ENCODE results near the gene MBD2.

MBD2 gene

DNA sequence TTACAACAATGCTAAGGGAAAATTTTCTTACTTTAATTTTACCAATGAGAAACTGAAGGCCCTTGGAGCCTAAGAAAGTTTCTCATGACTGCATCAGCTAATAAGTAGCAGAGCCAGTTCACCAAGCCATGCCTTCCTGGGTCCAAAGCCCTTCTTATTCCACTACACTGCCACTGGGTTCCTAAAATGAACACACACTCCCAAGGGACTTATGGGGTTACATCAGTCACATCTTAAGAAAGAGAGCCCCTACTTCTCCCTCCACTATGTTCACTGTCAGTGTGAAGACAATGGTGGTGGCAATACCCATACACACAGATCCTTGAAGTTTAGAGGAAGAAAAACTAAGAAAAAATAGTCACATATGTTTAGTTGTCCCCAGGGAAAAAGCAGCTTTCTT, 20.6 kb downstream of the MBD2 start:
- no peak overlapping the region for H3K4me3 ChIP-seq (ENCODE audit: low read depth, low read length)

GRCh38 chr18:54202851-54203250, 21.6 kb downstream of the MBD2 start:
- H3K4me3 ChIP-seq (ENCODE audit: low read depth, low read length) = no peak overlapping the region

- H3K4me3 ChIP-seq (ENCODE audit: low read depth, low read length) = no peak overlapping the region
These were observed 26.6 kb downstream of the MBD2 start for GRCh38 chr18:54197747-54198411.

GRCh38 chr18:54193786-54194185, 30.7 kb downstream of the MBD2 start:
- no peak overlapping the region for H3K4me3 ChIP-seq (ENCODE audit: low read depth, low read length)

DNA sequence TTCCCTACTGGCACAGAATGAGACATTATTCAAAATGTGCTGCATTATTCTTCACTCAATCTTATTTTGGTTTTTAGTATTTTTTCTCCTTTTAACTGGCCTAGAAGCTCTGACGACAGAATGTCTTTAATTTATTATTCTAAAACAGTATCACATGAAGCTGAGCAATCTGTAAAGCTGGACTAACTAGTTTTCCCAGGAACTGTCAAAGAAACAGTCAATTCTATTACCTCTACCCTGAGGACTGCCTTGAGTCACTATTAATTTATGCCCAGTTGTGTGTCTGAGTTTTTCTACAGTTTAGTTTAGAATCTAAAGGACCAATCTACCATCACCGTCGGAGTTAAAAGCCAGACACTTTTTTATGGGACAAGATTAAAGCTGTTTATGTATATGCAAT, 31.6 kb downstream of the MBD2 start:
- no peak overlapping the region for H3K4me3 ChIP-seq (ENCODE audit: low read depth, low read length)

DNA sequence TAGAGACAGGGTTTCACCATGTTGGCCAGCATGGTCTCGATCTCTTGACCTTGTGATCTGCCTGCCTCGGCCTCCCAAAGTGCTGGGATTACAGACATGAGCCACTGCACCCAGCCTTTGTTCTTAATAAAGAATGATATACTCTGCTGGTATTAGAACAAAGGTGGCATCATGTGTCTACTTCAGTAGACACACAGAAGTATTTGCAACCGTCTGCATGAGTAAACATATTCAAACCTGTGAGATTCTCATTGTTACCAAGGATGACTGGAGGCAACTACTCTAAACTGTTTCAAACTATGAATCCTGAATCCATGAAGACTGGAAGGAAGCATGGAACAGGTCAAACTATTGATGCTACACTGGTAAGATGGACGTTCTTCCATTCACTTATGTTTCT, 32.1 kb downstream of the MBD2 start:
- no peak overlapping the region for H3K4me3 ChIP-seq (ENCODE audit: low read depth, low read length)

DNA sequence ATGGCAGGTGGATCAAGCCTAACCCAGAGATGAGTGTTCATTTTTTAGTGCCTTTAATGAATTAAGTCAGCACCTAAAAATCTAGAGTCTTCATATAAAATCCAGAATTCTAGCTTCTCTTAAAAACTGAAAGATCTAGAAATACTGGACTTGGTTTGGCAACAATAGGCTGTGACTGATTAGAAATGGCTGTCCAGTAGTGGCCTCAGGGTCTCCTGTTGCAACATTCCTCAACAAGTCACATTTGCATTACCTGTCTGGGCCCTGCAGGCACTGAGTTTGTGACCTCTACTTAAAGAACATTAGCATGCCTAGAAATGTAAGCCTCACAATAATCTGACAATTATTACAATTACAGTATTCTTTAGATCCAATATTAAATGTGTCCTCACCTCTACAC, 33.1 kb downstream of the MBD2 start:
- H3K4me3 ChIP-seq (ENCODE audit: low read depth, low read length) = no peak overlapping the region

DNA sequence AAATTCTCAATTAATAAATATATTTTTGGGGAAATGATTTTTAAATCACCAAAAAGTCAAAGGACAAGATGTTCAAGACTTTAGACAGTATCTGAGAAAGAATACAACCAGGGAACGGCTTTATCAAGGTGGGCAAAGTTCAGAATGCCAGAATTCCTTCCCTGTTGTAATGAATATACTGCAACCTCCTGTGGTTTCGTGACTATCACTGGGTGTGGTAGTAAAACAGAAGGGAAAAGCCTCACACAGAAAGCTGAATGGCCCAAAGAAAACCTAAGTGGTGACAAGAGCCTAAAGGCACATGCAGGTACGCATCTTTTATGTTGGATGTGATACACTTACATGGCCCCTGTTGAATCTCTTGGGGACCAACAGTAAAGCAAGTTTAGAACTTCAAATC, 37.1 kb downstream of the MBD2 start:
- no peak overlapping the region for H3K4me3 ChIP-seq (ENCODE audit: low read depth, low read length)

GRCh38 chr18:54184836-54185235, 39.6 kb downstream of the MBD2 start:
- H3K4me3 ChIP-seq (ENCODE audit: low read depth, low read length) = no peak overlapping the region

DNA sequence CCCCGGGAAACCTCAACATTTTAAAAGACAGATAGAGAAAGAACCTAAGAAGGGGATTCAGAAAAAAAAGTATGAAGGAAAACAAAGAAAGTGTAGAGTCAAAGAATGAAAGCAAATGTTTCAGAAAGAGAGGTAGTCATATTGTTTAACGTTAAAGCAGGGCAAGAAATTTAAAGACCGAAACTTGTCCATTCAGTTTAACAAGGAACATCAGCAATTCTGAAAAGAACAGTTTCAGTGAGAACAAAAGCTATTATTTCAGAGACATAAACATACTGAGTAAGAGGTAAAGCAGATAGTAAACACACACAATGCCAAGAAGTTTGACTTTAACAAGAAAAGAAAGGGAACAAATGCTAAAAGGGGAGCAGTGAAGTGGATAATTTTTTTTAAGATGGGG, 41.1 kb downstream of the MBD2 start:
- no peak overlapping the region for H3K4me3 ChIP-seq (ENCODE audit: low read depth, low read length)

- H3K4me3 ChIP-seq (ENCODE audit: low read depth, low read length) = no peak overlapping the region
These were observed 42.4 kb downstream of the MBD2 start for GRCh38 chr18:54181856-54182602.

- H3K4me3 ChIP-seq (ENCODE audit: low read depth, low read length) = no peak overlapping the region
These were observed 50.4 kb downstream of the MBD2 start for GRCh38 chr18:54173980-54174630.

GRCh38 chr18:54173250-54173649, 51.2 kb downstream of the MBD2 start:
- no peak overlapping the region for H3K4me3 ChIP-seq (ENCODE audit: low read depth, low read length)

- H3K4me3 ChIP-seq (ENCODE audit: low read depth, low read length) = no peak overlapping the region
These were observed 54.8 kb downstream of the MBD2 start for GRCh38 chr18:54169431-54170403.

- H3K4me3 ChIP-seq (ENCODE audit: low read depth, low read length) = no peak overlapping the region
These were observed 59.0 kb downstream of the MBD2 start for GRCh38 chr18:54165450-54165849.

DNA sequence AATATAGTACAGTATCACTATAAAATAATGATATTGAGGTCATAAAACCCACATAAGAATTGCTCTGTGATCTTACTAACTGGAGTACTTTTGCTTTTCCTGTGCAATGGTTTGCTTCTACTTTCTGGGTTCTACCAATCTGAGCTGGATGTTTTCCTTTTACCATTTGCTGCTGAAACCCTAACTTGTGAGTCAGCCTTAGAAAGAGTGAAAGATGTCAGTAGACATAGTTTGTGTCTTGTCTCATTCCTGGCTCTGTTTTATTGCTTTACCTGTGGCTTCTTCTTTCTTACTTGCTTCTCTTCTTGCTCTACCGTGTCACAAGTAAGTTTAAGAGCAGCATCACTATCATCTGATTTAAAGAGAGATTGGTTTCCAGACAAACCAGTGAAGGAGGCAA, 61.0 kb downstream of the MBD2 start:
- H3K4me3 ChIP-seq (ENCODE audit: low read depth, low read length) = no peak overlapping the region

GRCh38 chr18:54162431-54162830, 62.0 kb downstream of the MBD2 start:
- no peak overlapping the region for H3K4me3 ChIP-seq (ENCODE audit: low read depth, low read length)

DNA sequence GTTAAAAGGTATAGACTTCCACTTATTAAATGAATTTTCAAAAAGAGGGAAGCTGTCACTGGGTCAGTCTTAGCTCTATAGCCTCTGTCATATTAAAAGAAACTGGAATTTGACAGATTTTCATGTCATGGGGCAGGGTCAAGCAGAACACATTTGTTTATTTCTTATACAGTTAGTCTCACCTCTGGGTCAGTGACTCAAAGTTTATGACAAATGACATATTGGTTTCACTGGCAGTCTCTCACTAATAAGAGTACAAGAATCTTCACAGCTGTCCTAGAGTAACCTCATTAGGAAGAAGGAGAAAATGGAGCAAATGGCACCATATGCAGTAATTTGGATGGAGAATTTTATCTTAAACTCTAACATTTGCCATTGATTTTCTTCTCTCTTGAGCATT, 63.2 kb downstream of the MBD2 start:
- H3K4me3 ChIP-seq (ENCODE audit: low read depth, low read length) = no peak overlapping the region

GRCh38 chr18:54159906-54160305, 64.6 kb downstream of the MBD2 start:
- H3K4me3 ChIP-seq (ENCODE audit: low read depth, low read length) = no peak overlapping the region

DNA sequence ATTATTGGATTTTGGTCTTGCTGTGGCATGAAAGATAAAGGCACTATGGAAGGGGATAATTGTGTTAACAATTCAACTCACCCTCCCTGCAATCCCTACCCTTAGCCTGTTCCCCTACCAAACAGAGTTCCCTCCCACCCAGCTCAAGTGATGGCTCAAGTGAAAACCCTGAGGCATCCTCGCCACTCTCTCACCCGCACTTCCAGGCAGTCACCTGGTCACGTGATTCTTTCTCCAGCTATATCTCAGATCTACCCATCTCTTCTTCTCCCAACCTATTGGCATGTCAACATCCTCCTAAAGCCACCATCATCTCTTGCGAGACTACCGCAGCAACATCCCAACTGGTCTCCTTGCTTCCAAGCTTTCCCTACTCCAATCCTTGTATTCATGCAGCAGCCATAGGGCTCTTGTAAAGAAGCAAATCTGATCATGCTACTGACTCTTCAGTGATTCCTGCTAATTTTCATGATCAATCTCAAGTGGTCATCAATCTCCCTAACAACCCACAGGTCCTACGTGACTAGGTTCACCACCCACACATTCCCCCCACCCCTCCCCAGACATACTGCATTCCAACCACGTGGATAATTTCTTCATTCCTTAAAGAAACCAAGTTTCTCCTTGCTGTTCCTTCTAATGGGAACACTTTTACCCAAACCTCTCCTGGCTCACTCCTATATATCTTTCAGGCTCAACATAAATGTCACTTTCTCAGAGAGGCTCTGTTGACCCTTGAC, 66.7 kb downstream of the MBD2 start:
- no peak overlapping the region for H3K4me3 ChIP-seq (ENCODE audit: low read depth, low read length)
